Endodermal cell (in vitro differentiated cells): ENCODE data around the gene EYA3. TPM values are rescaled to one million over a fixed set of nuclear protein-coding genes. Genes with fewer than 3 reads are reported as not detected.

ENCODE experiments used
- DNase-seq: peaks from one replicate; pipeline ENCODE4 v3.0.0-alpha.2; 2017
- H3K27ac ChIP-seq: 2 replicates; pipeline ENCODE4 v1.5.1; 2013; ENCODE audit warnings: mild to moderate bottlenecking, low read depth, low read length, moderate library complexity
- H3K27me3 ChIP-seq: 2 replicates; pipeline ENCODE4 v1.6.1; 2013; ENCODE audit warnings: mild to moderate bottlenecking, low read length, moderate library complexity; ENCODE audit not compliant: insufficient read depth, control insufficient read depth, poor library complexity, severe bottlenecking
- H3K36me3 ChIP-seq: 2 replicates; pipeline ENCODE4 v1.7.0; 2013; ENCODE audit warnings: mild to moderate bottlenecking, low read length, moderate library complexity; ENCODE audit not compliant: control insufficient read depth, insufficient read depth
- H3K4me1 ChIP-seq: one replicate; pipeline ENCODE4 v1.7.0; 2013; ENCODE audit warnings: low read length; ENCODE audit not compliant: control insufficient read depth, insufficient read depth
- H3K4me3 ChIP-seq: 2 replicates; pipeline ENCODE4 v1.5.1; 2013; ENCODE audit warnings: mild to moderate bottlenecking, low read length, moderate library complexity
- H3K9ac ChIP-seq: 2 replicates; pipeline ENCODE4 v1.6.1; 2013; ENCODE audit warnings: mild to moderate bottlenecking, low read length, moderate library complexity; ENCODE audit not compliant: poor library complexity, severe bottlenecking; ENCODE audit errors: extremely low read depth
- H3K9me3 ChIP-seq: 2 replicates; pipeline ENCODE4 v1.6.1; 2013; ENCODE audit warnings: mild to moderate bottlenecking, low read length, moderate library complexity; ENCODE audit not compliant: control insufficient read depth
- H3K27ac Mint-ChIP-seq: 2 replicates; pipeline ENCODE4 v1.8.0; 2020; ENCODE audit warnings: mixed read lengths
- H3K27me3 Mint-ChIP-seq: 2 replicates; pipeline ENCODE4 v1.8.0; 2021; ENCODE audit warnings: mild to moderate bottlenecking, mixed read lengths; ENCODE audit not compliant: insufficient read depth
- H3K36me3 Mint-ChIP-seq: 2 replicates; pipeline ENCODE4 v1.8.0; 2020; ENCODE audit warnings: low read depth, mixed read lengths
- H3K4me1 Mint-ChIP-seq: 2 replicates; pipeline ENCODE4 v1.8.0; 2020; ENCODE audit warnings: mixed read lengths
- H3K4me3 Mint-ChIP-seq: 2 replicates; pipeline ENCODE4 v1.8.0; 2020; ENCODE audit warnings: mild to moderate bottlenecking, moderate library complexity, mixed read lengths
- H3K9me3 Mint-ChIP-seq: 2 replicates; pipeline ENCODE4 v1.8.0; 2020; ENCODE audit warnings: mild to moderate bottlenecking, mixed read lengths
- whole genome bisulfite sequencing, 2 experiments: methylation state at CpG; one replicate each; pipeline versions ENCODE4 v1.1.5 to v1.1.7; 2013; ENCODE audit warnings: missing lambda C conversion rate in 2 of 2, mixed read lengths in 1 of 2; ENCODE audit not compliant: insufficient coverage in 1 of 2, insufficient read length in 1 of 2; 5-methylcytosine and 5-hydroxymethylcytosine counted together
- total RNA-seq, 2 donors: library from RNA; stranded (reverse); fragmentation: NEBNext Ultra II Directional in 1 of 2; extraction: Animal tissue kit (Norgen Biotek cat#: 25700) in 1 of 2; gene quantifications; 2 replicates in 1 of 2; 3 replicates in 1 of 2; pipeline ENCODE4 v1.2.1, GENCODE V29; 2021
- TF ChIP-seq, protein P1 (sequence below): fragments of 200-600 bp; sonication (generic); conservative IDR thresholded peaks from 2 replicates; pipeline ENCODE4 v1.5.0; 2021; ENCODE audit warnings: antibody characterized with exemption, mild to moderate bottlenecking

The EYA3 gene
- total RNA-seq, 2 donors from 2014 or later, result 29.3 to 32.8 TPM

DNA sequence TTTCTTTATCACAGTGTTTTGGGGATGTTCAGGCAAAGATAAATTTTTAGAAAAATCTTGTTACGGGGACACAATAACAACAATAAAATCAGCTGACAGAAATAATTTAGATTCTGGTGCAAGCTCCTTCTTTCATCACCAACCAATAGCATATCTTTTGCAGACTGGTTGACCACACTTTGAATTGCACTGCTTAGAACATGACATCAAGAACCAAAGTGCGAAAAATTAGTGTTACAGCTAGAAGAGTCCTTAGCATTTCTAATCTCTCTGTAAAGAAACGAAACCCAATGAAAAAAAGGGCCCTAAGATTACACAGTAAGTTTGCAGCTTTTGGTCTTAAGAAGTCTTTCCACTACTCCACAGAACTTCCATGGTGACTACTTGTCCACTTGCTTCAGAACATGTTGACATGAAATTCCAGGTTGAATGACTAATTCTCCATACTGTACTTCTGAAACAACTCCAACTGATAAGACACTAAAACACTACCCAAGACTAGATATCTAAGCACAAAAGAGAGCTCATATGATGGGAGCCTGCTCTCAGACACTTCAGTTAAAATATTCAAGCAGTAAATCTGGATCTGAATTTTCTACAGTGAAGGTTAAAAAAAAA lies 97.4 kb downstream of the EYA3 start:
- H3K27ac Mint-ChIP-seq, result no peak overlapping the region
- Histone ChIP-seq H3K27me3 (no peaks in the 10 kb centered on the region), H3K9ac (no peak overlapping the region), H3K9me3 (no peaks in the 10 kb centered on the region), H3K27ac (no peak overlapping the region), H3K36me3 (peaks cover 76% of the 10 kb centered on the region), H3K4me3 (no peak overlapping the region), H3K4me1 (no peaks in the 10 kb centered on the region)
- H3K27me3 Mint-ChIP-seq, result no peaks in the 10 kb centered on the region
- no peak for DNase-seq
- TF ChIP-seq, protein P1, sequence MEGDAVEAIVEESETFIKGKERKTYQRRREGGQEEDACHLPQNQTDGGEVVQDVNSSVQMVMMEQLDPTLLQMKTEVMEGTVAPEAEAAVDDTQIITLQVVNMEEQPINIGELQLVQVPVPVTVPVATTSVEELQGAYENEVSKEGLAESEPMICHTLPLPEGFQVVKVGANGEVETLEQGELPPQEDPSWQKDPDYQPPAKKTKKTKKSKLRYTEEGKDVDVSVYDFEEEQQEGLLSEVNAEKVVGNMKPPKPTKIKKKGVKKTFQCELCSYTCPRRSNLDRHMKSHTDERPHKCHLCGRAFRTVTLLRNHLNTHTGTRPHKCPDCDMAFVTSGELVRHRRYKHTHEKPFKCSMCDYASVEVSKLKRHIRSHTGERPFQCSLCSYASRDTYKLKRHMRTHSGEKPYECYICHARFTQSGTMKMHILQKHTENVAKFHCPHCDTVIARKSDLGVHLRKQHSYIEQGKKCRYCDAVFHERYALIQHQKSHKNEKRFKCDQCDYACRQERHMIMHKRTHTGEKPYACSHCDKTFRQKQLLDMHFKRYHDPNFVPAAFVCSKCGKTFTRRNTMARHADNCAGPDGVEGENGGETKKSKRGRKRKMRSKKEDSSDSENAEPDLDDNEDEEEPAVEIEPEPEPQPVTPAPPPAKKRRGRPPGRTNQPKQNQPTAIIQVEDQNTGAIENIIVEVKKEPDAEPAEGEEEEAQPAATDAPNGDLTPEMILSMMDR, result no peak
- no peaks in the 10 kb centered on the region for H3K9me3 Mint-ChIP-seq
- WGBS, 2 experiments, result 90 to 97% methylated on average over 2 to 3 of the region's 3 CpGs
- H3K4me3 Mint-ChIP-seq, result no peak overlapping the region
- peaks cover 63% of the 10 kb centered on the region for H3K36me3 Mint-ChIP-seq
- H3K4me1 Mint-ChIP-seq, result no peaks in the 10 kb centered on the region

DNA sequence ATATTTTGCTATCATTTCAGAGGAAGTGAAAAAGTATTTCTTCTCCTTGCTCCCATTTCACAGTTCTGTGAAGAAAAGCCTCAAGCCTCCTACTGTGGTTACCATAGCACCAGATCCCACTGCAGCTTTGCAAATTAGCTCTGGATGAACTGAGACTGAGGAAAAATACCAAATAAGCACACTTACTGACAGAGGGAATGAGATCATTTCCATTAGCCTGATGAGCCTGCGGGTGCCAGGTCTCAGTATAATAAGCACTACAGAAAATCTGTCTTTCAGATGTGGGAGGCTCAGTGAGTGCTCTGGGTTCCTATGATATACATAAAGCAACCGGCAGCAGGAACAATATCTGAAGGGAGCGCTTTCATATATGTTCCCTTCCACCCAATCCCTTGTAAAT lies 107.3 kb downstream of the EYA3 start:
- Mint-ChIP-seq H3K36me3 (peaks cover 7% of the 10 kb centered on the region), H3K4me3 (no peak overlapping the region), H3K4me1 (peaks cover 3% of the 10 kb centered on the region), H3K9me3 (no peaks in the 10 kb centered on the region), H3K27ac (peak overlapping the region; percentile 67), H3K27me3 (no peaks in the 10 kb centered on the region)
- WGBS, 2 experiments, result 89 to 100% methylated on average over 3 of the region's 3 CpGs
- H3K4me1 ChIP-seq, result peaks cover 3% of the 10 kb centered on the region
- H3K4me3 ChIP-seq, result no peak overlapping the region
- no peak for DNase-seq
- no peak overlapping the region for H3K9ac ChIP-seq
- H3K36me3 ChIP-seq, result peaks cover 19% of the 10 kb centered on the region
- no peaks in the 10 kb centered on the region for H3K9me3 ChIP-seq
- TF ChIP-seq, protein P1, result no peak
- no peaks in the 10 kb centered on the region for H3K27me3 ChIP-seq
- no peak overlapping the region for H3K27ac ChIP-seq

DNA sequence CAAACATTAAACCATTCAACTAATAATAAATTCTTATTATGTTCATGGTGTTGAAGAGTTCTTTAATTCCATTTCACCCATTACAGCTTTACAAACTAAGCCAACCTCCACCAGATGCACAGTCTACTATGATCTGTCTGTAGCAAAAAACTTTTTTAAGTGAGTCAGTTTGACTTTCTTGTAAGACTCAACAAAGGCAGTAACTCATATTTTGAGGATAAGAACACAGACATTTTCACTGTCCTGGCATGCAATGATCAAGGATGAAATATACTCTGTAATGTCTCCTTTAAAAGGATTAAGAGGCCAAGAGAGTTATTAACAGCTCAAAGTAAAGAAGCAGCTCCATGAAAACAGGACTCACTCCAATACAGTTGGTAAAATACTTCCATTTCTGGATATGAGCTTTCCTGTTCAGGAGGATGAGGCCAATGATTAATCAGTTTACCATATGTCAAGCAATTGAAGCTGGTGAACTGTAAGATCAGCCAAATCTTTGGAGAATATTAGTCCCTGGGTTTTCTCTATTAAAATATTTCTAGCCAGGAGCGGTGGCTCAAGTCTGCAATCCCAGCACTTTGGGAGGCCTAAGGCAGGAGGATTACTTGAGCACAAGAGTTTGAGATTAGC lies 108.1 kb downstream of the EYA3 start:
- Mint-ChIP-seq H3K27ac (no peak overlapping the region), H3K27me3 (no peaks in the 10 kb centered on the region)
- H3K9ac ChIP-seq, result no peak overlapping the region

More for the DNA sequence above, 108.1 kb downstream of the EYA3 start:
- peaks cover 3% of the 10 kb centered on the region for H3K4me1 ChIP-seq
- H3K36me3 ChIP-seq, result peaks cover 14% of the 10 kb centered on the region
- no peak overlapping the region for H3K27ac ChIP-seq
- H3K27me3 ChIP-seq, result no peaks in the 10 kb centered on the region
- no peak overlapping the region for H3K4me3 ChIP-seq
- WGBS, 2 experiments, result 80 to 89% methylated on average over 1 of the region's 1 CpG
- H3K4me1 Mint-ChIP-seq, result peaks cover 3% of the 10 kb centered on the region
- no peak overlapping the region for H3K4me3 Mint-ChIP-seq
- no peak for DNase-seq
- TF ChIP-seq, protein P1, result no peak
- H3K36me3 Mint-ChIP-seq, result peaks cover 9% of the 10 kb centered on the region
- no peaks in the 10 kb centered on the region for H3K9me3 Mint-ChIP-seq
- H3K9me3 ChIP-seq, result no peaks in the 10 kb centered on the region
